Measurements from ENCODE around the gene FNIP2. TPM values are rescaled to one million over a fixed set of nuclear protein-coding genes. Genes with fewer than 3 reads are reported as not detected.

The FNIP2 gene
- polyA plus RNA-seq, 1 of the 3 experiments (the other 2 are of a cell fraction): 0.97 TPM

- H3K4me3 ChIP-seq (ENCODE audit: low read depth in 2 of 2, low read length in 1 of 2): no peak overlapping the region
- no peaks in the 10 kb centered on the region for H3K9me2 ChIP-seq
- no peaks in the 10 kb centered on the region for H3K79me2 ChIP-seq (ENCODE audit: insufficient read depth)
- H4K20me1 ChIP-seq (ENCODE audit: insufficient read depth): no peaks in the 10 kb centered on the region
- H3K27me3 ChIP-seq (ENCODE audit: insufficient read depth): no peaks in the 10 kb centered on the region
- H3F3A ChIP-seq (replicated peaks; ENCODE audit: insufficient read depth): peaks cover 8% of the 10 kb centered on the region
- no peak overlapping the region for H3K27ac ChIP-seq (ENCODE audit: low read depth in 2 of 2, low read length in 1 of 2)
- H3K36me3 ChIP-seq (replicated peaks in 1 of 2; ENCODE audit: control insufficient read depth in 1 of 2, insufficient read depth in 2 of 2, low read length in 1 of 2): peaks cover 25 to 26% of the 10 kb centered on the region in 2 experiments
- no peak overlapping the region for H3K4me2 ChIP-seq
- DNase-seq: no peak
- WGBS (ENCODE audit: low lambda C conversion rate): 95% methylated on average over 3 of the region's 3 CpGs
- TF ChIP-seq GABPA (IDR thresholded peaks at IDR 0.05; ENCODE audit: low read depth) (no peak), POLR2AphosphoS5 (IDR thresholded peaks at IDR 0.05; ENCODE audit: low read depth, low read length) (no peak), CTCF (IDR thresholded peaks at IDR 0.05) (no peak), YY1 (IDR thresholded peaks at IDR 0.05; ENCODE audit: low read depth) (no peak), SIN3A (IDR thresholded peaks at IDR 0.05; ENCODE audit: borderline replicate concordance, low read depth, low read length) (no peak), GATA2 (CRISPR knock-in tag; IDR thresholded peaks at IDR 0.05) (no peak), NFIC (IDR thresholded peaks at IDR 0.05; ENCODE audit: borderline replicate concordance) (no peak), IRF3 (IDR thresholded peaks at IDR 0.05; ENCODE audit: low read depth, low read length) (no peak), RAD21 (IDR thresholded peaks at IDR 0.05; ENCODE audit: low read length) (no peak), TAF1 (IDR thresholded peaks at IDR 0.05; ENCODE audit: borderline replicate concordance, low read depth, low read length) (no peak), ELF1 (IDR thresholded peaks at IDR 0.05) (no peak), FOSL2 (IDR thresholded peaks at IDR 0.05; ENCODE audit: borderline replicate concordance, low read depth) (no peak), PBX3 (IDR thresholded peaks at IDR 0.05) (no peak), RXRA (IDR thresholded peaks at IDR 0.05; ENCODE audit: borderline replicate concordance, low read depth) (no peak), USF1 (IDR thresholded peaks at IDR 0.05; ENCODE audit: borderline replicate concordance, low read depth) (no peak), MXI1 (IDR thresholded peaks at IDR 0.05; ENCODE audit: low read depth, low read length) (no peak), RFX5 (IDR thresholded peaks at IDR 0.05; ENCODE audit: low read length) (no peak), EZH2phosphoT487 (IDR thresholded peaks at IDR 0.05; ENCODE audit: borderline replicate concordance, low read depth) (no peak)
- ChIA-PET POLR2A (no interaction called here), CTCF (interaction anchor here (0.5 to 3.0 kb wide), 6 partner anchors 10 to 925 kb away, joined by 3 to 11 read pairs (median 4); no protein-coding TSS in a partner anchor)
- H3K4me1 ChIP-seq (ENCODE audit: control insufficient read depth in 1 of 2, insufficient read depth in 2 of 2, low read depth in 1 of 2, low read length in 1 of 2): peaks cover 0 to 11% of the 10 kb centered on the region in 2 experiments; a peak in 2 of 4 replicates
- no peak overlapping the region for H3K9ac ChIP-seq
- H3K9me3 ChIP-seq: no peaks in the 10 kb centered on the region
- no peak overlapping the region for H2AFZ ChIP-seq (ENCODE audit: low read depth)
These were observed 92.5 kb downstream of the FNIP2 start for GRCh38 chr4:158861281-158861680.

Data from SK-N-SH (cell line).